ENCODE data around the gene MOB3C. TPM values are rescaled to one million over a fixed set of nuclear protein-coding genes. Genes with fewer than 3 reads are reported as not detected.

The MOB3C gene
- total RNA-seq, 2 experiments from 2014 or later, result 2.7 to 3.8 TPM

- H2AFZ ChIP-seq (ENCODE audit: low read length), result no peak overlapping the region
- ChIA-PET POLR2A (no interaction called here), CTCF (ENCODE audit: unreplicated experiment) (no interaction called here)
- no peak for DNase-seq (ENCODE audit: low spot score)
- no peaks in the 10 kb centered on the region for H3K9me3 ChIP-seq (ENCODE audit: low read length)
- H4K20me1 ChIP-seq (ENCODE audit: insufficient read depth, low read length), result no peaks in the 10 kb centered on the region
- H3K4me2 ChIP-seq (ENCODE audit: low read length), result no peak overlapping the region
- 0 out of 2 replicates have a peak, but pooled peaks cover 2% of the 10 kb centered on the region for H3K36me3 ChIP-seq (ENCODE audit: insufficient read depth, low read length)
- H3K4me3 ChIP-seq (ENCODE audit: low read depth, low read length, poor library complexity, severe bottlenecking), result no peak overlapping the region
- H3K9me2 ChIP-seq (ENCODE audit: insufficient read depth, low read length), result no peaks in the 10 kb centered on the region
- no TSS peak for BruUV-seq (replicated peaks)
- no peaks in the 10 kb centered on the region for H3K4me1 ChIP-seq (ENCODE audit: insufficient read depth, low read length, poor library complexity, severe bottlenecking)
- no peak for TF ChIP-seq EZH2phosphoT487 (IDR thresholded peaks at IDR 0.05; ENCODE audit: borderline replicate concordance, low read depth, low read length)
- TF ChIP-seq CTCF (conservative IDR thresholded peaks at IDR 0.05; ENCODE audit: low read length), result no peak
- intact Hi-C loops (cut with micrococcal nuclease; ENCODE audit: unreplicated experiment), result no loop called here
- no peak overlapping the region for H3K27ac ChIP-seq (ENCODE audit: low read depth, low read length, poor library complexity, severe bottlenecking)
- no peaks in the 10 kb centered on the region for H3K79me2 ChIP-seq (ENCODE audit: insufficient read depth, low read depth, low read length)
These were observed 29.5 kb downstream of the MOB3C start for GRCh38 chr1:46587069-46587468.

- no peak overlapping the region for H3K4me3 ChIP-seq (ENCODE audit: low read depth, low read length, poor library complexity, severe bottlenecking)
- intact Hi-C loops (cut with micrococcal nuclease; ENCODE audit: unreplicated experiment), result no loop called here
- no peaks in the 10 kb centered on the region for H4K20me1 ChIP-seq (ENCODE audit: insufficient read depth, low read length)
- ChIA-PET POLR2A (interaction anchor here (0.6 kb wide), 1 partner anchor 172 kb away, joined by 6 read pairs; no protein-coding TSS in a partner anchor), CTCF (ENCODE audit: unreplicated experiment) (no interaction called here)
- no peak for TF ChIP-seq CTCF (conservative IDR thresholded peaks at IDR 0.05; ENCODE audit: low read length)
- no peaks in the 10 kb centered on the region for H3K9me2 ChIP-seq (ENCODE audit: insufficient read depth, low read length)
- no peaks in the 10 kb centered on the region for H3K9me3 ChIP-seq (ENCODE audit: low read length)
- H3K79me2 ChIP-seq (ENCODE audit: insufficient read depth, low read depth, low read length), result no peaks in the 10 kb centered on the region
- no peaks in the 10 kb centered on the region for H3K4me1 ChIP-seq (ENCODE audit: insufficient read depth, low read length, poor library complexity, severe bottlenecking)
- H3K4me2 ChIP-seq (ENCODE audit: low read length), result no peak overlapping the region
- 0 out of 2 replicates have a peak, but pooled peaks cover 5% of the 10 kb centered on the region for H3K36me3 ChIP-seq (ENCODE audit: insufficient read depth, low read length)
- no peak overlapping the region for H2AFZ ChIP-seq (ENCODE audit: low read length)
- H3K27ac ChIP-seq (ENCODE audit: low read depth, low read length, poor library complexity, severe bottlenecking), result no peak overlapping the region
- DNase-seq (ENCODE audit: low spot score), result no peak
- no TSS peak for BruUV-seq (replicated peaks)
These were observed 31.2 kb downstream of the MOB3C start for GRCh38 chr1:46585312-46585938.

- intact Hi-C loops (cut with micrococcal nuclease; ENCODE audit: unreplicated experiment), result no loop called here
These were observed 33.1 kb downstream of the MOB3C start for GRCh38 chr1:46583494-46583893.

More at GRCh38 chr1:46583494-46583893, 33.1 kb downstream of the MOB3C start:
- CTCF ChIA-PET (ENCODE audit: unreplicated experiment), result no interaction called here
- Histone ChIP-seq H3K4me2 (ENCODE audit: low read length) (no peak overlapping the region), H3K9me3 (ENCODE audit: low read length) (no peaks in the 10 kb centered on the region), H3K36me3 (ENCODE audit: insufficient read depth, low read length) (peaks cover 17% of the 10 kb centered on the region; the same call in 1 of the 2 replicates), H3K4me1 (ENCODE audit: insufficient read depth, low read length, poor library complexity, severe bottlenecking) (no peaks in the 10 kb centered on the region), H3K27ac (ENCODE audit: low read depth, low read length, poor library complexity, severe bottlenecking) (no peak overlapping the region), H3K79me2 (ENCODE audit: insufficient read depth, low read depth, low read length) (no peaks in the 10 kb centered on the region), H3K9me2 (ENCODE audit: insufficient read depth, low read length) (no peaks in the 10 kb centered on the region), H4K20me1 (ENCODE audit: insufficient read depth, low read length) (no peaks in the 10 kb centered on the region), H3K4me3 (ENCODE audit: low read depth, low read length, poor library complexity, severe bottlenecking) (no peak overlapping the region), H2AFZ (ENCODE audit: low read length) (no peak overlapping the region)
- BruUV-seq (replicated peaks), result no TSS peak
- DNase-seq (ENCODE audit: low spot score), result no peak
- TF ChIP-seq EZH2phosphoT487 (IDR thresholded peaks at IDR 0.05; ENCODE audit: borderline replicate concordance, low read depth, low read length) (no peak), CTCF (conservative IDR thresholded peaks at IDR 0.05; ENCODE audit: low read length) (no peak)
- POLR2A ChIA-PET, result interaction anchor here (1.2 kb wide), 1 partner anchor 29 kb away, joined by 3 read pairs; no protein-coding TSS in a partner anchor

Measured in OCI-LY7 (cell line).